Measurements from ENCODE around the gene PPP2R1B.

- no peak for TF ChIP-seq CTCF (IDR thresholded peaks at IDR 0.05)
- TF ChIP-seq ELK1 (IDR thresholded peaks at IDR 0.05; ENCODE audit: low read depth, low read length): no peak
- TF ChIP-seq MAX (IDR thresholded peaks at IDR 0.05): no peak
- TF ChIP-seq ZSCAN20 (CRISPR knock-in tag; IDR thresholded peaks at IDR 0.05): no peak
- TF ChIP-seq RFX5 (IDR thresholded peaks at IDR 0.05): no peak
- TF ChIP-seq USF2 (IDR thresholded peaks at IDR 0.05): no peak
Observed at GRCh38 chr11:111736621-111737443, 29.4 kb downstream of the PPP2R1B start.

Measured in A549 (cell line).